A549 (cell line): Measurements from ENCODE around the gene MOV10L1.

Source experiments
- PHF8 ChIP-seq: fragments of 200-600 bp; sonication (generic); IDR thresholded peaks from 2 replicates; pipeline ENCODE4 v1.6.1; 2016; ENCODE audit warnings: low read depth, mild to moderate bottlenecking, antibody characterized with exemption, moderate library complexity, borderline replicate concordance
- POLR2A ChIP-seq: IDR thresholded peaks from 2 replicates; pipeline ENCODE4 v1.6.1; 2012; ENCODE audit warnings: mild to moderate bottlenecking, low read length
- TF ChIP-seq, protein P1 (sequence below): fragments of >200 bp; sonication (Bioruptor Twin); formaldehyde crosslinking; IDR thresholded peaks from 3 replicates; pipeline ENCODE4 v1.5.1; 2016

DNA sequence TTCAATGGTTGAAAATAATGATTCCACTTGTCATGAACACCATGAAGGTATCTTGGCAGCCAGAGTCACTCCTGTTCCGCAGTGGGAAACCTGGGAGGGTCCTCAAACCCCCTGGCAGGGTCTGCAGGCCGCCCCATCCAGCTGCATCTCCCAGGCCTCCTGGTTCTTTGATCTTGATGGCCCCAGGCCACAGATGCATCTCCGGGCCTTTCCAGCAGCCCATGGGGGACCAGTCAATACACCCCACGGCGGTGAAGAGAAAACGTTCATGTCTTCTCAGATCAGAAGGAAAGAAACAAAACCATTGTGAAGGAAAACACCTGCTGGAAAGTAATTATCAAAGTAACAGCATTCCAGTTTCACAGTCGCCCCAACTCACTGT lies 29.9 kb upstream of the MOV10L1 start:
- TF ChIP-seq, protein P1, sequence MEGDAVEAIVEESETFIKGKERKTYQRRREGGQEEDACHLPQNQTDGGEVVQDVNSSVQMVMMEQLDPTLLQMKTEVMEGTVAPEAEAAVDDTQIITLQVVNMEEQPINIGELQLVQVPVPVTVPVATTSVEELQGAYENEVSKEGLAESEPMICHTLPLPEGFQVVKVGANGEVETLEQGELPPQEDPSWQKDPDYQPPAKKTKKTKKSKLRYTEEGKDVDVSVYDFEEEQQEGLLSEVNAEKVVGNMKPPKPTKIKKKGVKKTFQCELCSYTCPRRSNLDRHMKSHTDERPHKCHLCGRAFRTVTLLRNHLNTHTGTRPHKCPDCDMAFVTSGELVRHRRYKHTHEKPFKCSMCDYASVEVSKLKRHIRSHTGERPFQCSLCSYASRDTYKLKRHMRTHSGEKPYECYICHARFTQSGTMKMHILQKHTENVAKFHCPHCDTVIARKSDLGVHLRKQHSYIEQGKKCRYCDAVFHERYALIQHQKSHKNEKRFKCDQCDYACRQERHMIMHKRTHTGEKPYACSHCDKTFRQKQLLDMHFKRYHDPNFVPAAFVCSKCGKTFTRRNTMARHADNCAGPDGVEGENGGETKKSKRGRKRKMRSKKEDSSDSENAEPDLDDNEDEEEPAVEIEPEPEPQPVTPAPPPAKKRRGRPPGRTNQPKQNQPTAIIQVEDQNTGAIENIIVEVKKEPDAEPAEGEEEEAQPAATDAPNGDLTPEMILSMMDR: no peak
- no peak for TF ChIP-seq PHF8
- TF ChIP-seq POLR2A: no peak
